NCI-H2081 (cell line): Measurements from ENCODE around the gene GPAM.
"Not testable (repeated sequence)": the region's sequence is repeated elsewhere in the genome, so short reads cannot be mapped to it uniquely, and the experiment has no call there.

ENCODE experiments used
- DNase-seq, 2 experiments: peaks; one replicate each; lab custom pipeline; 2025; lab: John Stamatoyannopoulos, UW

The GPAM gene

DNA sequence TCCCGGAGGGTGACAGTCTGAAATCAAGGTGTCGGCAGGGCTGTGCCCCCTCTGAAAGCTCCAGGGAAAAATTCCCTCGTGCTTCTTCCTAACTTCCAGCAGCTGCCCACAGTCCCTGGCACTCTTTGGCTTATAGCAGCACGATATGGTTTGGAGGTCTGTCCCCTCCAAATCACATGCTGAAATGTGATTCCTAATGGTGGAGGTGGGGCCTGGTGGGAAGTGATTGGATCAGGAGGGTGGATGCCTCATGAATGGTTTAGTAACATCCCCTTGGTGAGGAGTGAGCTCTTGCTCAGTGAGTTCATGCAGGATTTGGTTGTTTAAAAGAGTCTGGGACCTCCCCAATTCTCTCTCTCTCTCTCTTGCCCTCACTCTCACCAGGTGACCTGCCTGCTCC, 51.1 kb downstream of the GPAM start:
- no peak for DNase-seq

DNA sequence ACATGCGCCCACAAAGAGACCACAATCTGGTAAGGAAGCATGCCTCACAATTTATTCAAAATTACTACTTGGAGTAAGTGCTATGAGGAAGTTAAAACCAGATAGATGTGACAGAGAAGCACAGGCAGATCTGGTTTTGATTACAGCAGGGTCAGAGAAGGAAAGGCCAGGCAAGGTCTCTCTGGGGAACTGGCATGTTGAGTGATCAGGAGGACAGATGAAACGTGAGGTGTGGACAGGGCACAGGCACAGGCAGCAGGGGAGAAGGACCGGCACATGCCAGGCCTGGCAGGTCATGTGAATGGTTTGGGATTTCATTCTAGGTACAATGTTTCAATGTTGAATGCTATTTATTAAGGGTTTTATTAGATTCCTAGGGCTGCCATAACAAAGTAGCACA, 51.6 kb downstream of the GPAM start:
- DNase-seq = no peak

DNA sequence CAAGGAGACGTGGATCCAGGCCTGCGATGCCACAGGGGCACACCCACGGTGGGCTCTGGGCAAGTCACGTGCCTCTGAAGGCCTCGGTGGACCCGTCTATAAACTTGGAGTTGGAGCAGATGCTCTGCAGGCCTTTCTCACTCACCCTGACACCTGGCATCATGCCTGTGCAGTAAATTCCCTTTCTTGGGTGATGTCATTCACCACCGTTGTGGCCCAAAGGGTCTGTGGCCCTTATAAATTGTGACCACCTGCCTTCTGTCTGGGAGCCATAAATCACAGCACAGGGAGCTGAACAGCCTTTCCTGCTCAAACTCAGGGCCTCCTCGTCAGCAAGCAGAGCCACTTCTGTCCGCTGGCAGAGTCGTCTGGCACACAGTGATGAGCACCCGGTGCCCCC, 52.2 kb downstream of the GPAM start:
- DNase-seq = no peak

DNA sequence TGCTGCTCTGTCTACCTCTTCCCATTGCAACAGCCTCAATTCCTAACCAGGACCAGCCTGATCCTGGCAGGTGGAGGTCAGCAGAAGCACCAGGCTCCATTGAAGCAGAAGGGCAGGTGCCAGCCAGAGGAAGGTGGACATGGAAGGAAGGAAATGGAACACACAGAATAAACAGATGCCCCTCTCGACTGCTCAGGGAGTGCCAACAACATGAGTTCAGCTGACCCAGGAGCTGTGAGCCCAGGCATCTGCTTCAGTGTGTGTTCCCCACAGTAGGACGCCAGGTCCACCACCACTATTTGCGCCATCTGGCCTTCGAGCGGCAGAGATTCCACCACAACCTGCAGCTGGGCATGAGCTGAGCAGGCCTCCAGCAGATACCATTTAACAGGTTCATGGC, 56.7 kb downstream of the GPAM start:
- DNase-seq = no peak

DNA sequence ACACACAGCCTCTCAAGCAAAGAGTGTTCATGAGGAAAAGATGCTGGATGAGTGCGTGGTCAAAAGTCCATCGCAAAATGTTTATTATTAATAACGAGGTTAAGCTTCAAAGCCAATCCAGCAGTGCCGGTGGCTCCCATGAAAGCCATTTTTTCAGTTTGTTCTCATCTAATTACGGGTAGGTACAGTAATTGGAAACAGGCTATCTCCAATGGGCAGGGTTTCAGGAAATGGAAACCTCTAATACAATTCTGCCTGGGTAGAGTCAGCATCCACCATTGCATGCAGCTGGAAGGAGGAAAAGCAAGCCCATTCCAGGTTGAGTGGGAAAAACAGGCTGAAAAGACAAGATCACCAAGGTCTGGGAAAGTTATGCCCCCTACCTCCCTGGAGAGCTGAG, 57.4 kb downstream of the GPAM start:
- no peak for DNase-seq

DNA sequence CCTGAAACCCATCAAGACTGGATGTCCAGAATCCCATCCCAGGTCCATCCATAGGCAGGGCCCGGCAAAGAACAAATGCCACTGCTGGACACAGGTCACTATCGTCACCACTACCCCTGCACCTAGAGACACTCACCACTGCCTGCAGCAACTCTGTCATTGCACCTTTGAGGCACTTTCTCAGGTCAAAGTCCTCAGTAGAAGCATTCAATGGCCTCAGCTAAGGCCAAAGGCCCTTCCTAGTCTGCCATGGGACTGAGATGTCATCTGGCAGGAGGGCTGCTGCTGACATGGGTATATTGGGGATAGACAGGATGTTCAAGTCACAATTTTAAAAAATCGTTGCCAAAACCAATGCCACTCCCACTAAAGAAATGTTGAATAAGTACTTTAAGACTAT, 58.7 kb downstream of the GPAM start:
- no peak for DNase-seq

DNA sequence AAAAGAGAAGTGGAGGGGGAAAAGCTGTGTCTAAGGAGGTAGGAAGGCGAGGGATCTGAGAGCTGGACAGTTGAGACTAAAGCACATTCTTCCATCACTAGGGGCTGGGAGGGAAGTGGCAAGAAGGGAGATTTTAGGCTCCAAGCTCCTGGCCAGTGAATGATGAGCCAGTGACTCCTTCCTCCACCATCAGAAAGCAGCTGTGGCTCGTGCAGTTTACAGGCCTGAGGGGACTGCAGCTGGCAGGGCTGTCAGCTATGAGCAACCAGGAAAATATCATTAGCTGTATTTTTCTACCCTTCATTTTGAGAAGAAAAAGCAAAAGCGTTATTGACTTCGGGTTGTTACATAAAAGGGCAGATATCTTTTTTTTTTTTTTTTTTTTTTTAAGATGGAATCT, 60.7 kb downstream of the GPAM start:
- DNase-seq = no peak

DNA sequence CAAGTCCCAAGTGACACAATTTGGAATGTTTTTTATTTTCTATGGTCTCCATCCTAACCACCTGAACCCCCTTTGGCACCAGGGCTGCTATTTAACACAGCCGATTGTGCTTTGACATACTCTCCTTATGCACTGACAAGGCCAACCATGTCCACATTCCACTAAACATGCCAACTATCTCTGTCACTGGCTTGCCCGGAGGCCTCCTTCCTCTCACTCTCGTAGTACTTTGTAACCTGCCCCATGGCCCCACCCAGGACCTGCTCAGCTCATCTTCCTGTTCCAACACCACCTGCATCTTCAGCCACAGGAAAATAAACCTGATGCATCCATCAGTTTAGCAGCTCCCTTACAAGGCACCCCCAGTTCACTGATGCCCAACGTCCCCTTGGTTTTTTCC, 63.1 kb downstream of the GPAM start:
- DNase-seq = no peak

DNA sequence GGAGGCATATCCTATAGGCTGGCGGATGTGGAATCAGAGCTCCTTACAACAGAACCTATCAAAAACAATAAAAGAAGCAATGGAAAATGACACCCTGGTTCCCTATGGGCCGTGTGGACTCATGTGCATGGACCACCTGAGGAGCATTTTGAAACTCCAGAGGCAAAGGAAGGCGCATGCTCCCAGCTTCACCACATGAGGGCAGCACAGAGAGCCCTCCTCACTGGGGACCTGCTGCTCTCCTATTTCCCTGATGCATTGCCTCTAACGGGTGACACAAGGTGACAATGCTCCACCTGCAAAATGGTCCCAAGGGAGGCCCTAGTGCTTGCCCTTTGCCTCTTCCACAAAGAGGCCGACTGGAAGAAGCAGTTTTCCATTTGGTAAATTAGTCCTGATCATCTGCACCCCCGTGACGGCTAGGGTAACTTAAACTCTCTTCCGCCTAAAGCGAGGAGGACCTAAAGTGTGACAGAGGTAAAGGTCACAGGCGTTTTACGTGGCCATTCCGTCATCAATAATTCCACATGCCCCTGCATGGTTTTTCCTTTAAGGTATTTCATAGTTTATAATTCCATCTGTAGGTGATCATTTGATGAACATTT, 67.7 kb downstream of the GPAM start:
- DNase-seq = peak; percentile 11 to 13

DNA sequence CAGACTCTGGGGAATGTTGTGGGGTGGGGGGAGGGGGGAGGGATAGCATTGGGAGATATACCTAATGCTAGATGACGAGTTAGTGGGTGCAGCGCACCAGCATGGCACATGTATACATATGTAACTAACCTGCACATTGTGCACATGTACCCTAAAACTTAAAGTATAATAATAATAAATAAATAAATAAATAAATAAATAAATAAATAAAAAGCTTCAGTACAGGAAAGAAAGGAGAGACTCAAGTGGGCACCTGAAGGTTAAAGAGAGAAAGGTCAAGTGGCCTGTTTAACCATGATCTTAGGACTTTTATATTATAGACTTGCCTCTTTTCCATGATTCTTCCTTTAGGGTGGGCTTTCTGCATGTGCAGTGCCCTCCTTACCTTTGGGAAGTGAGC, 73.8 kb downstream of the GPAM start:
- DNase-seq = not testable (repeated sequence)
